HG02852 (cell line): ENCODE data around the gene ZNF783.
"Not testable (repeated sequence)": the region's sequence is repeated elsewhere in the genome, so short reads cannot be mapped to it uniquely, and the experiment has no call there.

Source experiments
- ATAC-seq: cut with Tn5 transposase; IDR thresholded peaks from one replicate; pipeline ENCODE4 v1.9.1; 2021; ENCODE audit warnings: mild to moderate bottlenecking, moderate library complexity; ENCODE audit not compliant: unreplicated experiment

The ZNF783 gene

DNA sequence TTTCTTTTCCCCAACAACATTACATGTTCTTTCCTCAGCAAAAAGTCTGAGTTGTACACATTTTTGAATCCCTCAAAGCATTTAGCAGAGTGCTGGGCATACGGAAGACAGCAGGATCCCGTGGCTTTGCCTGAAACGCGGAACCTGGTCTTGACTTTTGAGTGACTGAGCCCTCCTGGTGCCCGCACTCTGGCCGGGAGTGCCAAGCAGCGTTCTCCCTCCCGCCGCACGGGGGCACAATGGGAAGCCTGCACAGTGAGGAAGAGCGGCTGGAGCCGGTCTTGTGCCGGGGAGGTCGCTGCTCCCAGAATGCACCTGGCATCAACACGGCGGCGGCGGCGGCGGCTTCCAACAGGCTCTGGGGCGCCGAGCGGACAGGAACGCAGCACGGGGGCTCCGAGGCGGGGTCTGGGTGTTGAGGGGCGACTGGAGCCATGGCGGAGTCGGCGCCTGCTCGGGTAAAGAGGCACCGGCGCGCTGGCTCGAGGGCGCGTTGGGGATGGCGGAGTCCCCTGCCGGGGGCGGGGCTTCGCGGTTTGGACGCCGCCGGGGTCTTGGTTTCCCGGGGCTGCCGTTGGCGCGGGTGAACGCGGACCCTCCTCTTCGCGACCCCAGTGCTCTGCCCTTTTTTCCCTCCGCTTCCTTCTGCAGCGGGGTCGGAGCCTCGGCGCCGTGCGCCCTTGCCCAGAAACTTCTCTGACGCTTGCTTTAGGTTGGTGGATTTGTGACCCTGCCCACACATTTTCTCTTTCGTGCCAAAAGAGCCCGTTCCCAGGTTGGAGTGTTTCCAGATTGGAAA lies 22.5 kb upstream of the ZNF783 start, which contains the start of gene ZNF212:
ZNF212 (plus strand) TSS at position 307 of the 799 bp plus-strand sequence; CDS start at position 435, 128 bp downstream.
- ATAC-seq = peak; percentile 99

DNA sequence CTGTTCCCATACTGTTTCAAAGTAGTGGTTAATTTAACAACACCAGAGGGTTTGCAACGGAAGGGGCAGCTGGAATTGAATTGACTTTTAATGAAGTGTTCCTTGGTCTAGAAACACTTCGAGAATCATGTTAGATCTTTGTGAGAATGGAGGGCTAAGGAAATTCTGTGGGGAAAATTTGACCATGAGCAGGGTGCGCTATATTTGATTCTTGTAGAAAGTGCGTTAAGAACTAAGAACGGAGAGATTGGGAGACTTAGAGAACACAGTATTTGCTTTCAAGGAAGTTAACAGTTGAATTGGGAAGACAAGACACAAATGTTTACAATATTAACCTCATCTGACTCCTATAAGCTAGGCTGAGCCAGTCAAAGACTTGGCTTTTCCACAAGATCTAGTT lies 21.4 kb upstream of the ZNF783 start:
- ATAC-seq = no peak

DNA sequence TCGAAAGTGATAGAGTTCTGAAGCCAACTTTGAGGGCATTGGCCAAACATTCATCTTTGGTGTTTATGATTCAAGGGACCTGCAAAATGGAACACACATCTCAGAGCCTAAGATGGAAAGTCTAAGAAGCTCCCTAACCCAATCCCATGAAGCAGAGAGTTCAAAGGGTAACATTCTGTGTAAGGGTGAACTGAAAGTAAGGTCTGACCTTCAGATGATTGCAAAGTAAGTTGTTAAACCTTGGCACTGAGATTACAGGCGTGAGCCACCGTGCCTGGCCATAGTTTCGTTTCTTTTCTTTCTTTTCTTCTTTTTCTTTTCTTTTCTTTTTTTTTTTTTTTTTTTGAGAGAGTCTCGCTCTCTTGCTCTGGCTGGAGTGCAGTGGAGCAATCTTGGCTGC lies 20.3 kb upstream of the ZNF783 start:
- ATAC-seq = no peak

DNA sequence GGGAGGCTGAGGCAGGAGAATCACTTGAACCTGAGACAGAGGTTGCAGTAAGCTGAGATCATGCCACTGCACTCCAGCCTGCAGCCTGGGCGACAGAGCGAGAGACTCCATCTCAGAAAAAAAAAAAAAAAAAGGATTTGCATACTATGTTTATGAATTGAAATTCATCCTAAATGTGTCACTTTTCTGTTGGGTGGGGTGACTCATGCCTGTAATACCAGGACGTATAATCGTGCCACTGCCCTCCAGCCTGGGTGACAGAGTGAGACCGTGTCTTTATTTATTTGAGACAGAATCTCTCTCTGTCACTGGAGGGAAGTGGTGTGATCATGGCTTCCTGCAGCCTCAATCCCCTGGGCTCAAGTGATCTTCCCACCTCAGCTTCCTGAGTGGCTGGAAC lies 16.8 kb upstream of the ZNF783 start:
- peak; percentile 62 for ATAC-seq

DNA sequence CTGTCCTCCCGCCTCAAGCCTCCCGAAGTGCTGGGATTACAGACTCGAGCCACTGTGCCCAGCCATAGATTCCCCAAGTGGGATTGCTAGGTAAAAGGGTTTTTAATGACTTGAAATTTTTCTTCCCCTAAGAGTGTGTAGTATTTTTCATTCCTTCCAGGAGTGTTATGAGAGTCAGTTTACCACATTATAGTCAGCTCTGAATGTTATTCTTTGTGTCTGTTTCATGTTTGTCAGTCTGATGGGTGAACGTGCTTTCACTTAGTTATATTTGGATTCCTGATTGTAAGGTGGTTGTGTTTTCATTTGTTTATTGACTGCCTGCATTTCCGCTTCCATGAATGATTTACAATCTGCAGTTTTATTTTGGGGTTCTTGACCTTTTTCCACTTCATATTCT lies 16.3 kb upstream of the ZNF783 start:
- peak; percentile 26 for ATAC-seq

DNA sequence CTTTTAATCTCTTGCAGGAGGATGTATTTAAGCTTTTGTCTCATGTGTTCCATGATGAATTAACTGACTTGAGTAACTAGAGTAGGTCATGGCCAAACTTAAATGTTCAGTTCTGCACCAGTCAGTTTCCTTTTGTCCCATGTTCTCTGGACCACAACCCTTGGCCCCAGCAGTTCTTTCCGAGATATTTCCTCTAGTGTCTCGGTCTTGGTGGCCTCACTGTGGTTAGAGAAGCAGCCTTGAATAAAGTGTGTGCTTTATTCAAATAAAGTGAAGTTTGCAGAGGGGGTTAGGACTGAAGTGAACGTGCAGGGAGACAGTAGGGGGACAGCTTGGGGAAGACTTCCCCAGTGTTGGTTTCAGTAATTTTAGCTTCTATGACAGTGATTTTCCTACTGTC lies 13.2 kb upstream of the ZNF783 start:
- peak; percentile 49 for ATAC-seq

DNA sequence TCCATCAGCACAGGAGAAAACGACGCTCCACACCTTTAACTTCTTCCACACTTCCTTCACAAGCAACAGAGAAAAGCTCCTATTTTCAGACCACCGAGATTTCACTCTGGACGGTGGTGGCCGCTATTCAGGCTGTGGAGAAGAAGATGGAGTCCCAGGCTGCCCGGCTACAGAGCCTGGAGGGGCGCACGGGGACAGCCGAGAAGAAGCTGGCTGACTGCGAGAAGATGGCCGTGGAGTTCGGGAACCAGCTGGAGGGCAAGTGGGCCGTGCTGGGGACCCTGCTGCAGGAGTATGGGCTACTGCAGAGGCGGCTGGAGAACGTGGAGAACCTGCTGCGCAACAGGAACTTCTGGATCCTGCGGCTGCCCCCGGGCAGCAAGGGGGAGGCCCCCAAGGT lies 11.8 kb upstream of the ZNF783 start:
- not testable (repeated sequence) for ATAC-seq

DNA sequence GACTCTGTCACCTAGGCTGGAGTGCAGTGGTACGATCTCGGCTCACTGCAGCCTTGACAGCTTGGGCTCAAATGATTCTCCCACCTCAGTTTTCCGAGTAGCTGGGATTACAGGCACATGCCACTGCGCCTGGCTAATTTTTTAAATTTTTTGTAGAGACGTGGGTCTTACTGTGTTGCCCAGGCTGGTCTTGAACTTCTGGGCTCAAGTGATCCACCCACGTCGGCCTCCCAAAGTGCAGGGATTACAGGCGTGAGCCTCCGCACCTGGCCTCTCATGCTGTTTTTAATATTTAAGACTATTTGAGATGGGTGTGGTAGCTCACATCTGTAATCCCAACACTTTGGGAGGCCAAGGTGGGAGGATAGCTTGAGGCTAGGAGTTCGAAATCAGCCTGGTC lies 10.5 kb upstream of the ZNF783 start:
- ATAC-seq = not testable (repeated sequence)

DNA sequence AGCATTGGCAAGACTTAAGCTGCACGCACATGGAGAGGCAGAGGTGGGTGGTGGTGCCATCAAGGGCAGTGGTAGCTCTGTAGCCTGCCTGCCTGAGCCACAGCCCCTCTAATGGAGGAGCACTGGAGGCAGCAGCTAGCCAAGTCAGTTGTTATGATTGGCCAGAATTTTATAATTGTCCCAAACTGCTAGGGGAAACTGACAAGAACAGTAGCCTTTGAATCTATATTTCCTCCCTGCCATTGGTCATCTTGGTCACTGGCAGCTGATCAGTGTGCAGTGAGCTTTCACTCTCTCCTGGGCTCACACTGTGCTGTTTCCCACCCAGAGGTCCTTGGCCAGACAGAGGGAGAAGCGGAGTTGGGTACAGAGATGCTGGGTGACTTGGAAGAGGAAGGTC lies 9.6 kb upstream of the ZNF783 start:
- no peak for ATAC-seq

DNA sequence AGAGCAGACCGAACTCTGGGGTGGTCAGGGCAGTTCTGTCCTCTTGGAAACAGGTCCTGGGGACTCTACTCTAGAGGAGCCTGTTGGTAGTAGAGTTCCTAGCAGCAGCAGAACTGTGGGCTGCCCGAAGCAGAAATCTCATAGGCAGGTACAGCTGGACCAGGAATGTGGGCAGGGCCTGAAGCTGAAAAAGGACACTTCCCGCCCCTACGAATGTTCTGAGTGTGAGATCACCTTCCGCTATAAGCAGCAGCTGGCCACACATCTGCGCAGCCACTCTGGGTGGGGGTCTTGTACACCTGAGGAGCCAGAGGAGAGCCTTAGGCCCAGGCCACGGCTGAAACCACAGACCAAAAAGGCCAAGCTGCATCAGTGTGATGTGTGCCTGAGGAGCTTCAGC lies 8.3 kb upstream of the ZNF783 start:
- no peak for ATAC-seq

DNA sequence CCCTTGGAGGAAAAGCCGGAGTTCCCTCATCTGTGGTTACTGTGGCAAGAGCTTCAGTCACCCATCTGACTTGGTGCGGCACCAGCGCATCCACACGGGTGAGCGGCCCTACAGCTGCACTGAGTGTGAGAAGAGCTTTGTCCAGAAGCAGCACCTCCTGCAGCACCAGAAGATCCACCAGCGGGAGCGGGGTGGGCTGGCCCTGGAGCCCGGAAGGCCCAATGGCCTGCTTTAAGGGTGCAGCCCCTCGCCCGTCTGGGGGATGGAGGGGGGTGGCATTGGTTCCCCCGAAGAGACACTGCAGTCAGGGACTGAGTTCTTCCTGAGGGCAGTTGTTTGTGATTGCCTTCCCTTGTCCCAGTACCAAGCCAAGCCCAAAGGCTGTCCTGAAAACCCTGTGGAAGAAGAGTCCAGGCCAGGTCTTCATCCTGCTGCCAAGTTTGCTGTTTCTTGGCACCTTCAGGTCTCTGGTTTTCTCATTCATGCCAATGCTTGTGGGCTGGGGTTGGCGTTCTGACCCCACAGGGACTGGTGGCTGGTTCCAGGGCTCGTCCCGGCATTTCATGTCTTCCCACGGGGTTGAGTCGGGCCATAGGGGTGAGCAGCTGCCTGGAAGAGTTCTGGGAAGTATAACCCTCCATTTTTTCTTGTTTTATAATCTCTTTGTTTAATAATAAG lies 7.7 kb upstream of the ZNF783 start:
- no peak for ATAC-seq

DNA sequence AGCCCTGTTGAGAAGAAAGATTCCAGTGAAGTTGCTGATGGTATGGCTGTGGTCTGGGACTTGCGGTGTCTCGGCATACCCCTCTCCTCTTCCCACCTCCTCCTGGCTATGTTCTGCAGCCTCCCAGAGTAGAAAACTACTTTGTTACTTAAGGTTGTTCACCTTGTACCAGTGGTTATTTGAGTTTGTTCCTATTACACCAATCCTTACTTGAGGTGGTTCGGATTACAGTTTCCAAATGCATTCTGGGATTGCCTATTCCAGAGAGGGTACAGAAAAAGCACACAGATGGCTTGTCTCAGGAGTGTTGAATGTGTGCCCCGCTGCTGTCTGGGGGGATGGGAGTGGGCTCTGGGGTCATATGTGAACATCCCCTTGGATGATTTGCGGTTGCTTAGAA lies 6.8 kb upstream of the ZNF783 start:
- no peak for ATAC-seq

DNA sequence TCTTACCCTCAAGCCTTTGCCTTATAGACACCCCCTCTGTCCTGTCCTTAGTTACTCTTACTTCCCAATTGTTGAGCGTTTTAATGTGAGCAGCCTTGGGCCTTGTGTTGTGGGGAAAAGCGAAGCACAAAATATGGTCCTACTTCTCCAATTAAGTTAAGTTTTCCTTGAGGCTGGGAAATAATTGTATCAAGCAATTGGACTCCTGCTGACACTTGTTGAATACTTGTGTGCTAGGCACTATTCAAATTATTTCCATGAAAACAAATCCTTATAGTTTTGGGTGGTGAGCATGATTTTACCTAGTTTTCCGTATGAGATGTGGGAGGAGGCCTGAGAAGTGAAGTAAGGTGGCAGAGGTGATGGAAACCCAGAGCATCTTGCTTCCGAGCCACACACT lies 5.4 kb upstream of the ZNF783 start:
- no peak for ATAC-seq

DNA sequence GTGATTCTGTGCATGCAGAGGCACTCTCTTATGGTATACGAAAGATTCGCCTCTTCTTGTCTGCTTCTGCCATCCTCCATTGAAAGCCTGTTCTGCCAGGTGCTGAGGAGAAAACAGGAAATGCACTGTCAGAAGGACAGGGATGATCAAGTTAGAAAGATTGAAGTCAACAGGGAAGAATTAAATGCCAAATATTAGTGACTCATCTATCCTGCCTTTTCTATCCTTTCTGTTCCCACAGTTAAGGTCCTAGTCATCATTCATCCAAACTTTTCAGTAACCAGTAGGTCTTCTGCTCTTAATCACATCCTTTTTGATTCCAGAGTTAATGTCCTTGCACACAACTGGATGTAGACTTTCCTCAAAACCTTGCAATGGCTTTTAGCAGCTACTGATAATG lies 4.8 kb upstream of the ZNF783 start:
- no peak for ATAC-seq

DNA sequence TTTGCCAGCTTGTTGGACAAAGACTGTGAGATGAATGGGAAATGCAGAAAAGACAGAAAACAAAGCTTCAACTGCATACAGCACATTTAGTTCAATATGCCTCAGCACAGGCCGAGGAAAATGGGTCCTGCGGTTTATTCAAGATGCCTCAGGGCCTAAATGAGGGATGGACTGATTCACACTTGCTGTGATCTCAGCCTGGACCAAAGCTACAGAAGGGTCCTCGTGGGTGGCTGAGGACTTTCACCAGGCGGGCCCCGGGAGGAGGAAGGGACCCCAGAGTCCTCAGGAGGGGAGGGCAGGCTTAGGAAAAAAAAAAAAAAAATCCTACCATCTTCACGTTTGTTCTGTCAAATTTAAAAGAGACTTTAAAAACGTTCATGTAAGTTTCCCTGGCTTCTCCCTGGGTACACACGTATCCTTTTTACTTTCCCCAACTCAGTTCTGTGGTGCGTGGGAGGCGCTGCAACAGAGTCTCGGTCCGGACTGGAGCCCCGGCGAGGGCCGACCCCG lies 624 bp upstream of the ZNF783 start:
- ATAC-seq = peak; percentile 10

DNA sequence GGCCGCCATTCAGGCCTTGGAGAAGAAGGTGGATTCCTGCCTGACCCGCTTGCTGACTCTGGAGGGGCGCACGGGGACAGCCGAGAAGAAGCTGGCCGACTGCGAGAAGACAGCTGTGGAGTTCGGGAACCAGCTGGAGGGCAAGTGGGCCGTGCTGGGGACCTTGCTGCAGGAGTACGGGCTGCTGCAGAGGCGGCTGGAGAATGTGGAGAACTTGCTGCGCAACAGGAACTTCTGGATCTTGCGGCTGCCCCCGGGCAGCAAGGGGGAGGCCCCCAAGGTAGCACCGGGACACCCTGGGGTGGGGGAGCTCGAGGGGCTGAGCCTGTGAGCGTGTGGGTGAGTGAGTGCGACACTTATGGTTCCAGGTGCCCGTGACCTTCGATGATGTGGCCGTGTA lies 4.5 kb downstream of the ZNF783 start:
- ATAC-seq = no peak

DNA sequence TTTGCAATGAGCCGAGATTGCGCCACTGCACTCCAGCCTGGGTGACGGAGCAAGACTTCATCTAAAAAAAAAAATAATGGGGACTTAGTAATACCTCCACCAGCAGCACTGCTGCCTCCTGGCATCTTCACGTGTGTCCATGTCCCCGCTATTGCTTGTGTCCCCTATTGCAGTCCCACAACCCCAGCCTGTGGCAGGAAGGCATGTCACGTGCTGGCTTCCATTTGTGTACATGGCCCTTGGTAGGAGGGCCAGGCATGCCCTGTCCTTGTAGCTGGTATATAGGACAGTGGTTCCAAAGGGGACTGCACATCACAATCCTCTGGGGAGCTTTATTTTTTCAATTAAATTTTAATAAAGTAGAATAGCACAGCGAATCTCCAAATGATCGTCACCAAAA lies 5.7 kb downstream of the ZNF783 start:
- ATAC-seq = no peak

DNA sequence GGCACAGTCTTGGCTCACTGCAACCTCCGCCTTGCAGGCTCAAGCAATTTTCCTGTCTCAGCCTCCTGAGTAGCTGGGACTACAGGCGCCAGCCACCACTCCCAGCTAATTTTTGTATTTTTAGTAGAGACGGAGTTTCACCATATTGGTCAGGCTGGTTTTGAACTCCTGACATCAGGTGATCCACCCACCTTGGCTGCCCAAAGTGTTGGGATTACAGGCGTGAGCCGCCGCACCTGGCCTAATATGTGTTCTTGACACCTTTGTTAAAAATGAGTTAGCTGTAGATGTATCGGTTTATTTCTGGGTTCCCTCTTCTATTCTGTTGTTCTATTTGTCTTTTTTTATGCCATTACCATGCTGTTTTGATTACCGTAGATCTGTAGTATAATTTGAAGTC lies 12.4 kb downstream of the ZNF783 start:
- not testable (repeated sequence) for ATAC-seq

DNA sequence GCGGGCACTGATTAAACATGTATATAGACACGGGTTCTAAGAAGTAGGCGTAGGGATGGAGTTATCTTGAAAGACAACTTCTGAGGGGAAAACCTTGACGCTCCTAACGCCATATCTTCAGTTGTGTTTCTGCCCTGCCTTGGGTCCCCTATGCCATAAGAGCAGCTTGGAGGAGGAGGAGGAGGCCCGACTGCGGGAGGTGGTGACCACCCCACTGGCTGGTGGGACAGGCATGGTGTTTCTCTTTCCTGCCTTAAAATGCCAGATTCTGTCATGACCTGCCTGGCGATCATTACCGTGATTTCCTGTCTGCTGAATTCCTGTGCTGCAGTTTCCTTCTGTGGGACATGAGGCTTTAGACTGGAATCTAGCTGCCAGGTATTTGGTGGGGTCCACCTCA lies 15.9 kb downstream of the ZNF783 start:
- no peak for ATAC-seq

DNA sequence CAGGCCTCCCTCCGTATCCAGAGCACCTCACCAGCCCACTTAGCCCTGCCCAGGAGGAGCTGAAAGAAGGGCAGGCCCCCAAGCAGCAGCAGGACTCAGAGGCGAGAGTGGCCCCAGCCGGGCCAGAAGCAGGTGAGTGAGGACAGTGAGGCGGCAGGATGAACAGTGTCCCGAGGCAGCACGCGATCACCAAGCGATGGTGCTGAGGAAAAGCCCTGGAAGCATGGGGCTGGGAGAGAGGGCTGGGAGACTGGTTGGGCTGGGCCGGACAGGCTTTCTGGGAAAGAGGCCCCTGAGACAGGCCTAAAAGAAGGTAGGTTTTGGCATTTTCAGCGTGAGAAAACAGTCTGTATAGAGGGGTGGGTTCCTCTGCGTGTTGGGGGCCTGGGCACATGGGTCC lies 16.4 kb downstream of the ZNF783 start:
- no peak for ATAC-seq

DNA sequence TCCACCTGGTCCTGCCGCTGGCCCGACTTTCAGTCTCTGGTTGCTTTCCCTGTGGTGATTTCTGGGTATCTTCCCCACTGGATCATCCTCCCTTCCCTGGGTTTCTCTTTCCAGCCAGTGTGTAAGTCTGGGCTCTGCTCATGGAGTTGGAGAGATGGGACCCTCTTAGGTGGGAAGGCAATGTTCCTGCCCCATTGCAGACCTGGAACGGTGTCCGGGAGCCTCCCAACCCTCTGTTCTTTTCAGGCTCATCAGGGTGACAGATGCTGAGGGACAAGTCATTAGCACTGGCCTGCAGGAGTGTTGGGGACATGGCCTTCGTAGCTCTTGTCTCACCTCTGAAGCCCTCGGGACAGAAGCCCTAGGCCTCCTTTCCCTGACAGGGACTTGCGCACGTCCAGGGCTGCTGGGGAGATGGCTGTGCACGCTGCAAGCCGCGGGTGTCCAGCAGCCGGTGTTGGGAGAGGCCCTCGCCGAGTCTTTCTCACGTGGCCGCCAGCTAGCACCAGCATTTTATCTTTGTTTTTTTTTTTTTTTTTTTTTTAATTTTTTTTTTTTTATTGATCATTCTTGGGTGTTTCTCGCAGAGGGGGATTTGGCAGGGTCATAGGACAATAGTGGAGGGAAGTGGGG lies 17.2 kb downstream of the ZNF783 start:
- no peak for ATAC-seq

DNA sequence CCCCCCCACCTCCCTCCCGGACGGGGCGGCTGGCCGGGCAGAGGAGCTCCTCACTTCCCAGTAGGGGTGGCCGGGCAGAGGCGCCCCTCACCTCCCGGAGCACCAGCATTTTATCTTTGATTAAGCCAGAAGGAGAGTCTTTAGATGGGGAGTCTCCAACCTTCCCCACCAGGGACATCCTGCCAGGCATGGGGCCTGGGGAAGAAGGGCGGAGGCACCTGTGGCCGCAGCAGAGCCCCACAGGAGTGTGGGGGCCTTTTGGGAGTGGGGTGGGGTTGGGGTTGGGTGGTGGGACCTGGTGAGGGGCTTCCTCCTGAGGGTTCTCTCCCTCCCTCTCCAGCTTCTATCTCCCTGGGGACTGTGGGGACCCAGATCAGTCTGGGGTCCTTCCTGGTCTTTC lies 18.2 kb downstream of the ZNF783 start:
- no peak for ATAC-seq
